ENCODE results near the gene HHLA2.
"Not testable (repeated sequence)": the region's sequence is repeated elsewhere in the genome, so short reads cannot be mapped to it uniquely, and the experiment has no call there.

HHLA2 gene

GRCh38 chr3:108359011-108359410 lies 62.7 kb downstream of the HHLA2 start:
- Histone ChIP-seq H3K36me3 (ENCODE audit: control insufficient read depth, insufficient read depth, low read length) (no peaks in the 10 kb centered on the region), H3K4me3 (replicated peaks; ENCODE audit: low read depth, low read length) (no peak overlapping the region), H3K27me3 (replicated peaks; ENCODE audit: control insufficient read depth, insufficient read depth, low read length) (no peaks in the 10 kb centered on the region)
- no peak for DNase-seq (ENCODE audit: extremely low read depth, insufficient read length)
- TF ChIP-seq CTCF (IDR thresholded peaks at IDR 0.05; ENCODE audit: insufficient read depth, low read length, poor library complexity, severe bottlenecking): no peak

GRCh38 chr3:108376026-108376425 lies 79.7 kb downstream of the HHLA2 start:
- no peak for TF ChIP-seq CTCF (IDR thresholded peaks at IDR 0.05; ENCODE audit: insufficient read depth, low read length, poor library complexity, severe bottlenecking)
- no peaks in the 10 kb centered on the region for H3K36me3 ChIP-seq (ENCODE audit: control insufficient read depth, insufficient read depth, low read length)
- no peak for DNase-seq (ENCODE audit: extremely low read depth, insufficient read length)
- no peak overlapping the region for H3K4me3 ChIP-seq (replicated peaks; ENCODE audit: low read depth, low read length)
- H3K27me3 ChIP-seq (replicated peaks; ENCODE audit: control insufficient read depth, insufficient read depth, low read length): no peaks in the 10 kb centered on the region

GRCh38 chr3:108377384-108377783 lies 81.0 kb downstream of the HHLA2 start:
- TF ChIP-seq CTCF (IDR thresholded peaks at IDR 0.05; ENCODE audit: insufficient read depth, low read length, poor library complexity, severe bottlenecking): no peak
- no peak for DNase-seq (ENCODE audit: extremely low read depth, insufficient read length)
- Histone ChIP-seq H3K27me3 (replicated peaks; ENCODE audit: control insufficient read depth, insufficient read depth, low read length) (no peaks in the 10 kb centered on the region), H3K4me3 (replicated peaks; ENCODE audit: low read depth, low read length) (no peak overlapping the region), H3K36me3 (ENCODE audit: control insufficient read depth, insufficient read depth, low read length) (no peaks in the 10 kb centered on the region)

- H3K36me3 ChIP-seq (ENCODE audit: control insufficient read depth, insufficient read depth, low read length): no peaks in the 10 kb centered on the region
- no peak overlapping the region for H3K4me3 ChIP-seq (replicated peaks; ENCODE audit: low read depth, low read length)
- no peaks in the 10 kb centered on the region for H3K27me3 ChIP-seq (replicated peaks; ENCODE audit: control insufficient read depth, insufficient read depth, low read length)
- DNase-seq (ENCODE audit: extremely low read depth, insufficient read length): no peak
- TF ChIP-seq CTCF (IDR thresholded peaks at IDR 0.05; ENCODE audit: insufficient read depth, low read length, poor library complexity, severe bottlenecking): no peak
These were observed 82.0 kb downstream of the HHLA2 start for GRCh38 chr3:108378153-108378951.

- not testable (repeated sequence) for DNase-seq (ENCODE audit: extremely low read depth, insufficient read length); H3K36me3 ChIP-seq (ENCODE audit: control insufficient read depth, insufficient read depth, low read length); H3K27me3 ChIP-seq (replicated peaks; ENCODE audit: control insufficient read depth, insufficient read depth, low read length); H3K4me3 ChIP-seq (replicated peaks; ENCODE audit: low read depth, low read length)
These were observed 82.6 kb downstream of the HHLA2 start for GRCh38 chr3:108378952-108379342.

GRCh38 chr3:108380128-108380795 lies 83.9 kb downstream of the HHLA2 start:
- DNase-seq (ENCODE audit: extremely low read depth, insufficient read length): no peak
- no peak for TF ChIP-seq CTCF (IDR thresholded peaks at IDR 0.05; ENCODE audit: insufficient read depth, low read length, poor library complexity, severe bottlenecking)
- Histone ChIP-seq H3K4me3 (replicated peaks; ENCODE audit: low read depth, low read length) (no peak overlapping the region), H3K36me3 (ENCODE audit: control insufficient read depth, insufficient read depth, low read length) (no peaks in the 10 kb centered on the region), H3K27me3 (replicated peaks; ENCODE audit: control insufficient read depth, insufficient read depth, low read length) (no peaks in the 10 kb centered on the region)
